GM12891 (cell line): Measurements from ENCODE around the gene FNDC3B.

ENCODE experiments used
- POLR2A ChIP-seq: IDR thresholded peaks from 2 replicates; pipeline ENCODE4 v1.6.1; 2011; ENCODE audit warnings: low read depth, low read length, control low read depth
- POLR2AphosphoS5 ChIP-seq: IDR thresholded peaks from 2 replicates; pipeline ENCODE4 v1.6.1; 2011; ENCODE audit warnings: low read depth, low read length, control low read depth
- POU2F2 ChIP-seq: IDR thresholded peaks from 2 replicates; pipeline ENCODE4 v1.6.1; 2011; ENCODE audit warnings: low read depth, mild to moderate bottlenecking, control low read depth, low read length, moderate library complexity
- TAF1 ChIP-seq: IDR thresholded peaks from 2 replicates; pipeline ENCODE4 v1.6.1; 2011; ENCODE audit warnings: low read depth, low read length, control low read depth

DNA sequence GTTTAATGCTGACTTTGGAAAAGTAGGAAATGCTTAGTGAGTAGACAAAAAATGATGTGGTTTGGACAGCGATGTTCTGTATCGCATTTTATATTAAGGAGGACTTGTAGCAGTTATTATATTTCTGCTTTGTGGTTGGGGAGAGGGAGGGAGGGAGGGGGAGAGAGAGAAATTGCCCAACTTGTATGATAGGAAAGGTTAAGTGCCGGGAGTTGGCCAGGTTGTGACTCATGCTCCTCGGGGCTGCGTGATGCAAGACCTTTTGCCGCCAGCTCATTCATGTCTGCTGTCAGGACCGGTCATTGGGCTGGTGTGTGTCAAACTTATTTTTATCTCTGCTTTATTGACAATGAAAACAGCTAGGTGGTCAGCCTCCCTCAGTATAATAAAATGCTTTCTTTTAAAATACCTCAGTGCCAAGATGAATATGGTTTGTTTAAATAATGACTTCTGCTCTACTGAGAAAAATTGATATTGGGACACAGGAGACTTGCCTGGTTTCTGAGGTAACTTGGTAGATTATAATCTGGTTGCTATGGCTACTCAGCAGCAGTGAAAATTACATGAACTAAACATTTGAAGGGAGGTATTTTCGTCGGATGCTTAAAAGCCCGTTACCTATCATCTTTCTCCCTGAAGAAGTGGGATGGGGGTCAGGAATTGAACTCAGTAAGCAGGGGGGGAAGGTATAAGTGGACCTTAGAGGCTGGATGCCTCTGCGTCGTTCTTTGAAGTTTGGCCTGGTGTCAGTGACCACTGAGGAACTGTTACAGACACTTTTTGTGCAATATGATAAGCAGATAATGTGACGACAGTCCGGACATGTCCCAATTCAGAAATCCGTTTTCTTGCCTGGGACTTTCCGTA is 90.7 kb downstream of the FNDC3B start:
- TF ChIP-seq POLR2A, result no peak
- TF ChIP-seq POLR2AphosphoS5, result no peak
- TF ChIP-seq POU2F2, result no peak
- TF ChIP-seq TAF1, result no peak
